ENCODE data around the gene CNP. TPM values are rescaled to one million over a fixed set of nuclear protein-coding genes. Genes with fewer than 3 reads are reported as not detected.

The CNP gene
- polyA plus RNA-seq (2013, experiment 1 of 4): 113 TPM
- polyA plus RNA-seq (2013, experiment 2 of 4): 121 TPM
- 60.9 TPM for polyA plus RNA-seq (2013, experiment 3 of 4)
- 69.8 TPM for polyA plus RNA-seq (2013, experiment 4 of 4)

DNA sequence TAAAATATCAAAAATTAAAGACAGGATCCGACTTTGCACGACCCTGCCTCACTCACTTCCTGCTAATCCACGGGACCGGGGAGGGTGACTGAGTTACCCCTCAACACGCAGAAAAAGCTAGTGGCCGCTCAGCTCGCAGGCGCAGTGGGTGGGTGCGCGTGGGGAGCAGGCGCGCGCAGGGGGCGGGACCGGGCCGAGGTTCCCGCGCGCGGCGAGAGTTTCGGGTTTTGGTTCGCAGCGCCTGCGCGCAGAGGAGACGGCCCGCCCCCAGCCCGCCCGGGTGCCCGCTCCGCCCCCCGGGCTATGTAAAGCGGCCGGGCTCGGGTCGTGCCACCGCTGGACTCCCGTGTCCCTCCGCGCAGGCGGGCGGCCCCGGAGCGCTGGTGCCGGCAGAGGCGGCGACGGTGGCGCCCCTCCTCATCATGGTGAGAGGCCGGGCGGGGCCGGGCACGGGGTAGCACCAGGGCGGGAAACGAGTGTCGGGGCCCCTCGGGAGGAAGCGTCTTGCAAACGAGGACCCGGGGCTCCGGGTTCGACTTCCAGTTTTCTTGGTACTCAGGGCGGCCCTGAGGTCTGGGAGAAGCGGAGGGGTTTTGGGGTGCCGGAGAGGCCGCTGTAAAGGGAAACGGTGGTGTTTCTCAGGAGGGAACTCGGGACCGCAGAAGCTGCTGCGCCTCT lies at the start of gene CNP:
Gene CNP (plus strand): TSS at position 333 of the 678 bp plus-strand sequence. CDS start 90 bp downstream, at position 423.
- H3K4me1 ChIP-seq (ENCODE audit: control insufficient read depth, insufficient read depth, low read length): peaks cover 11% of the 10 kb centered on the region
- no peaks in the 10 kb centered on the region for H3K9me3 ChIP-seq (ENCODE audit: control insufficient read depth, low read length)
- H3K4me3 ChIP-seq (ENCODE audit: insufficient read depth, low read depth, low read length): peak within 1 kb of the TSS; percentile 91
- H3K36me3 ChIP-seq (ENCODE audit: control insufficient read depth, insufficient read depth, low read length): peaks cover 15% of the 10 kb centered on the region
- WGBS, 2 experiments: 0% methylated on average over 71 of the region's 71 CpGs
- H3K27me3 ChIP-seq (ENCODE audit: control insufficient read depth, insufficient read depth, low read length, poor library complexity, severe bottlenecking): no peaks in the 10 kb centered on the region
- peak within 1 kb of the TSS; percentile 62 for H3K27ac ChIP-seq (ENCODE audit: insufficient read depth, low read depth, low read length, poor library complexity, severe bottlenecking)

DNA sequence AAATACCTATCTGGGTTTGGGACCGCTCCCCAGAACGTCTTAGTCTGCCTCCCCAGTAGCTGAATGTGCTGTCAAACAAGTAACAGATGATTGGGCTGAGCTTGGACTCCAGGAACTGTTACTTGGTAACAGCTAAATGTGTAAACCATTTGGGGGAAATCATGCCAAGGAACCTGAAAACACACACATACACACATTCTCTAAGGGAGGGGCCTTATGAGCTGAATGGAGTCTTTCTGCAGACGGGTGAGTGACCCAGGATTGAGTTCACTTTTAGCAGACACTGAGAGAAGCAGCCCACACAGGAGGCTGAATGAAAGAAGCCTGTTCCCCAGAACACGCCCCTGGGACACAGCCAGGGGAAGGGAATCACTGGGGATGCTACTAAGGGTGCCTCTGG lies 49.4 kb upstream of the CNP start:
- peaks cover 36% of the 10 kb centered on the region for H3K4me1 ChIP-seq (ENCODE audit: control insufficient read depth, insufficient read depth, low read length)
- H3K27me3 ChIP-seq (ENCODE audit: control insufficient read depth, insufficient read depth, low read length, poor library complexity, severe bottlenecking): no peaks in the 10 kb centered on the region
- no peaks in the 10 kb centered on the region for H3K9me3 ChIP-seq (ENCODE audit: control insufficient read depth, low read length)
- H3K4me3 ChIP-seq (ENCODE audit: insufficient read depth, low read depth, low read length): peak overlapping the region; percentile 95
- 60 to 62% methylated on average over 4 of the region's 4 CpGs for WGBS, 2 experiments
- H3K27ac ChIP-seq (ENCODE audit: insufficient read depth, low read depth, low read length, poor library complexity, severe bottlenecking): no peak overlapping the region
- peaks cover 9% of the 10 kb centered on the region for H3K36me3 ChIP-seq (ENCODE audit: control insufficient read depth, insufficient read depth, low read length)

DNA sequence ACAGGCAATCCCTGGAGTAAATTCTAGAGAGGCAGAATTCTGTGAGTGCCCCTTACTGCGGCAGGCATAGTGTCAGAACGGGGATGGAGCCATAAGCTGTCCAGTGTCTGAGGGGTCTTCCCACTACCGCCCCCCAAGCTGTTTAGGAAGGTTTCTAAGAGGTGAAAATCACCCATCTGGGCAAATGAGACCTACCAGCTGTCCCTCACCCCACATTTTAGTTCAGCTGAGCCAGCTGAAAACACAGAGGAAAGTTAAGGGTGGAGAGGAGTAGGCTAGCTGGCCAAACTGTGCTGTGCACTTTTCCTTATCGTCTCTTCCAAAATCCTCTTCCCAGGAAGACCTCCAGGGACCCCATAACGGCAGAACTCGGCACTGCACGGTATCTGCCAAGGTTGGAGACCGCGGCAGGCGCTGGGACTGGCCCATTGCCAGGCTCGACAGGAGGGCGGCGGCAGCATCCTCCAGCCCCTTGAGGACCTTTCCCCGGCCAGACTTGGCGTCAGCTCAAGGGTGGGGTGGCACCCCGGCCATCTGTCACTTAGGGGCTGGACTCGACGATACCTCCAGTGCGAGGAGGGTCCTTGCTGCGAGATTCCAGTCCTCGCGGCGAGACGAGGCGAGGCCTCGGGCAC lies 48.8 kb upstream of the CNP start:
- Histone ChIP-seq H3K4me1 (ENCODE audit: control insufficient read depth, insufficient read depth, low read length) (peaks cover 36% of the 10 kb centered on the region), H3K4me3 (ENCODE audit: insufficient read depth, low read depth, low read length) (peak overlapping the region; percentile 95), H3K36me3 (ENCODE audit: control insufficient read depth, insufficient read depth, low read length) (peaks cover 5% of the 10 kb centered on the region), H3K27me3 (ENCODE audit: control insufficient read depth, insufficient read depth, low read length, poor library complexity, severe bottlenecking) (no peaks in the 10 kb centered on the region), H3K27ac (ENCODE audit: insufficient read depth, low read depth, low read length, poor library complexity, severe bottlenecking) (no peak overlapping the region), H3K9me3 (ENCODE audit: control insufficient read depth, low read length) (no peaks in the 10 kb centered on the region)
- WGBS, 2 experiments: 4 to 5% methylated on average over 26 of the region's 26 CpGs

DNA sequence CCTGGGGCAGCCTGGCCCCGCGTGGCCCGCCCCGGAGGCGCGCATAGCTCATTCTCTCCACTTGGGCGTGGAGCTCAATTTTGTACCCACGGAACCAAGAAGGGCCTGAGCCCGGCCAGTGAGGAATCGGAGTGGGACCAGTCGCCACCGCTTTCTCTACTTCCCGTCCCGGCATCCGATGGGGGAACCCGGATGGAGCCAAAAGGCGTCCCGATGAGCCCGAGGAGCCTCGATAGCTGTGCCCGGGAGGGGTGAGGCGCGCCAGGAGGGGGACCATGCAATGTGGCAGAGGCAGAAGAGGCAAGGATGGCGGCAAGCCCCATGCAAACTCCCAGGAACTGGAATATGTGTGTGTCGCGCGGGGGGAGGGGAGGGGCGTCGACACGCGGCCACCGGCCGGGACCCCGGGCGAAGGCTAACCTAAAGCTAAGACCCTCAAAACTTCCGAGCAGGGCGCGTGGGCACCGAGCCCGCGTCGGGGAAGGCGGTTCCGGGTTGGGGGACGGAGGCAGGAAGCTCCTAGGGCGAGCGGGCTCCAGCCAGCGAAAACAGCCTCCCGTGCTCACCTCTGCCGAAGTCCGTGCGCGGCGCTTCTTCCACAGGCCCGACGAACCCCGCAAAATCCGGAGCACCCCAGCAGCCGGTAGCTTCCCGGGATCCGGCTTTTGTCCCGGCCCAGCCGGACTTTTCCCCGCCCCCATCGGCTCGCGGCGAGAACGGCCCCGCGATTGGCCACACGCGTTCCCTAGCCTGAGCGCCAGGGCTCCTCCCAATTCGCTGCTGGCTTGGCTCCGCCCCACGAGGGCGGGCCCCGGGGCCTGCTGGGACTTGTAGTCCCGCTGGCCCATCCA lies 48.1 kb upstream of the CNP start, which contains the start of gene ACLY:
Gene ACLY (minus strand): TSS at position 638 of the 851 bp plus-strand sequence. CDS start 5,078 bp downstream, outside the sequence.
- H3K27ac ChIP-seq (ENCODE audit: insufficient read depth, low read depth, low read length, poor library complexity, severe bottlenecking): peak within 1 kb of the TSS; percentile 91
- H3K9me3 ChIP-seq (ENCODE audit: control insufficient read depth, low read length): no peaks in the 10 kb centered on the region
- 0% methylated on average over 80 of the region's 80 CpGs for WGBS, 2 experiments
- peaks cover 36% of the 10 kb centered on the region for H3K4me1 ChIP-seq (ENCODE audit: control insufficient read depth, insufficient read depth, low read length)
- peak within 1 kb of the TSS; percentile 95 for H3K4me3 ChIP-seq (ENCODE audit: insufficient read depth, low read depth, low read length)
- H3K36me3 ChIP-seq (ENCODE audit: control insufficient read depth, insufficient read depth, low read length): peaks cover 2% of the 10 kb centered on the region
- no peaks in the 10 kb centered on the region for H3K27me3 ChIP-seq (ENCODE audit: control insufficient read depth, insufficient read depth, low read length, poor library complexity, severe bottlenecking)

DNA sequence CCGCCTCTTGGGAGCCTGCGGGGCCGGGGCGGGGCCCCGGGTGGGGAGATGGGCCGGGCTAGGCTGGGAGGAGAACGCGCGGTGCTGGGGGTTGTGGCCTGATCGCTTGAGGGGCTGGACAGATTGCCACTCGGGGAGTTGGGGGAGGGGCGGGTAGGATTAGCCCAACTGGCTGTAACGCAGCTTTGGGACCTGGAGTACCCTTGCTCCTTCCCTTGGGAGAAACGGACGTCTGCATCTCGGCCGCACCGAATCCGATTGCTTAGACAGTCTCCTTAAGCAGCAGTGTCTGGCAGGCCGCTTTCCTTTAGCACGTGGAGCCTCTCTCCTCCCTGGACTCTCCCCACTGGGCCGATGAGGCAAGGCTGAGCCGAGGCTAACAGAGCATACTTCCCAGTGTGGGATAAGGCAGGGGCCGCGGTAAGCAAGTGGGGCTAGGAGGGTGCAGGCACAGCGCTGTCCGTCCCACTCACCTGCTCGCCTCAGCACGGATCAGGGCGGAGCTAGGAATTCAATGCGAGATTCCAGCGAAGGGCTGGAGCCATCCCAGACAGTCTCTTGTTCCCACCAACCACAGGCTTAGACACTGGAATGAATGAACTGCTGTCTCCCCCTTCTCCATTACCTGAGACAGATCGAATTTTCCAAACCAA lies 47.3 kb upstream of the CNP start:
- Histone ChIP-seq H3K4me3 (ENCODE audit: insufficient read depth, low read depth, low read length) (peak overlapping the region; percentile 95), H3K27ac (ENCODE audit: insufficient read depth, low read depth, low read length, poor library complexity, severe bottlenecking) (peak overlapping the region; percentile 91), H3K27me3 (ENCODE audit: control insufficient read depth, insufficient read depth, low read length, poor library complexity, severe bottlenecking) (no peaks in the 10 kb centered on the region), H3K9me3 (ENCODE audit: control insufficient read depth, low read length) (no peaks in the 10 kb centered on the region), H3K4me1 (ENCODE audit: control insufficient read depth, insufficient read depth, low read length) (peaks cover 36% of the 10 kb centered on the region), H3K36me3 (ENCODE audit: control insufficient read depth, insufficient read depth, low read length) (no peaks in the 10 kb centered on the region)
- 1 to 2% methylated on average over 33 of the region's 33 CpGs for WGBS, 2 experiments

DNA sequence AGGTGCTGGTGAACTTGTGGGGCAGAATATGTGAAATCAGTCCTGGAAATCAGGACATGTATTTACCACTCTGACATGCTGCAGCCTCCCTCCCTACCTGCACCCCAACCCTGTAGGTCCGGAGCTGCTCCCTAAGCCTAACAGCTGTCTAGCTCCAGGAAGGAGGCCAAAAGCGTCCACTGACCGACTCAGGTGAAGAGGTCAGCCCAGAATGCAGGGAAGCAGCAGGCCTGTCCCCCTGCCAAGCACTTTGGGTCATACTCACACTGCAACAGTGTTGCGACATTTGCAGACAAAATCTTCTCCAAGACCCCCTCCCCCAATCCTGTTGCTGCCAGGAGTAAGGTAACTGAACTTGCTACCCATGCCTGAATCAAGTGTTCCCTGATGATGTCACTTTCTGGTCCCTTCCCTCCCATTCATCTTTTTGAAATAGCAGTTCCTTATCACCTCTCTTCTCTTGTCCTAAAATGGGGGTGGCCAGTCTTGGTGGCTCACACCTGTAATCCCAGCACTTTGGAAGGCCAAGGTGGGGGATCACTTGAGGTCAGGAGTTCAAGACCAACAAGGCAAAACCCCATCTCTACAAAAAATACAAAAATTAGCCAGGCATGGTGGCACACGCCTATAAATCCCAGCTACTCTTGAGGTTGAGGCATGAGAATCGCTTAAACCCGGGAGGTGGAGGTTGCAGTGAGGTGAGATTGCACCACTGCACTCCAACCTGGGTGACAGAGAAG lies 46.6 kb upstream of the CNP start:
- Histone ChIP-seq H3K36me3 (ENCODE audit: control insufficient read depth, insufficient read depth, low read length) (no peaks in the 10 kb centered on the region), H3K4me1 (ENCODE audit: control insufficient read depth, insufficient read depth, low read length) (peaks cover 29% of the 10 kb centered on the region), H3K27ac (ENCODE audit: insufficient read depth, low read depth, low read length, poor library complexity, severe bottlenecking) (peak overlapping the region; percentile 91), H3K4me3 (ENCODE audit: insufficient read depth, low read depth, low read length) (peak overlapping the region; percentile 95), H3K9me3 (ENCODE audit: control insufficient read depth, low read length) (no peaks in the 10 kb centered on the region), H3K27me3 (ENCODE audit: control insufficient read depth, insufficient read depth, low read length, poor library complexity, severe bottlenecking) (no peaks in the 10 kb centered on the region)
- 74 to 78% methylated on average over 7 of the region's 7 CpGs for WGBS, 2 experiments

DNA sequence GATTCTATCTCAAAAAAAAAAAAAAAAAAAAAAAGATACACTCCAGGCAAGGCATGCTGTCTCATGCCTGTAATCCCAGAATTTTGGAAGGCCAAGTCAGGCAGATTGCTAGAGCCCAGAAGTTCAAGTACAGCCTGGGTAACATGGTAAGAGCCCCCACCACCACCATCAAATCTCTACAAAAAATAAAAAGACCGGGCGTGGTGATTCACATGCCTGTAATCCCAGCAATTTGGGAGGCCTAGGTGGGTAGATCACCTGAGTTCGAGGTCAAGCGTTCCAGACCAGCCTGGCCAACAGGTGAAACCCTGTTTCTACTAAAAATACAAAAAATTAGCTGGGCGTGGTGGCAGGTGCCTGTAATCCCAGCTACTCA lies 46.0 kb upstream of the CNP start:
- WGBS, 2 experiments: 90% methylated on average over 5 of the region's 5 CpGs

DNA sequence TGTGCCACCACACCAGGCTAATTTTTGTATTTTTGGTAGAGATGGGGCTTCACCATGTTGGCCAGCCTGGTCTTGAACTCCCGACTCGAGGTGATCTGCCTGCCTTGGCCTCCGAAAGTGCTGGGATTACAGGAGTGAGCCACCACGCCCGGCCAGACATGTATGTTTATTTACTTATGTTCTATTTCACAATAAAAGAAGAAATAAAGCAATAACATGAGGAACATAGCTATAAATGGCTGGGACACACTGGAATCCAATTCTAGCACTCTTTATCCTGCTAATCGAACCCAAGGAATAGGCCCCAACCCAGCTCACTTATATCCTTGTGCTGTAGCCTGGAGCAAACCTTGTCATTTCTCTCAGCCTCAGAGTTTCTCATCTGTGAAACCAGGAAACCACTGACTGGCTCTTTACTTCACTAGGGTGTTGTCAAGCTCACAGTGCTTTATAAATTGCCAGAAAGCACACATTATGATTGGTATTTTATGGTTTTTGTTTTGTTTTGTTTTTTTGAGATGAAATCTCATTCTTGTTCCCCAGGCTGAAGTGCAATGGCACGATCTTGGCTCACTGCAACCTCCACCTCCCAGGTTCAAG lies 40.5 kb upstream of the CNP start:
- 96 to 98% methylated on average over 7 of the region's 7 CpGs for WGBS, 2 experiments
- Histone ChIP-seq H3K9me3 (ENCODE audit: control insufficient read depth, low read length) (no peaks in the 10 kb centered on the region), H3K27ac (ENCODE audit: insufficient read depth, low read depth, low read length, poor library complexity, severe bottlenecking) (no peak overlapping the region), H3K36me3 (ENCODE audit: control insufficient read depth, insufficient read depth, low read length) (no peaks in the 10 kb centered on the region), H3K4me1 (ENCODE audit: control insufficient read depth, insufficient read depth, low read length) (peaks cover 2% of the 10 kb centered on the region), H3K27me3 (ENCODE audit: control insufficient read depth, insufficient read depth, low read length, poor library complexity, severe bottlenecking) (no peaks in the 10 kb centered on the region), H3K4me3 (ENCODE audit: insufficient read depth, low read depth, low read length) (no peak overlapping the region)

More for the DNA sequence above, 46.0 kb upstream of the CNP start:
- no peaks in the 10 kb centered on the region for H3K27me3 ChIP-seq (ENCODE audit: control insufficient read depth, insufficient read depth, low read length, poor library complexity, severe bottlenecking)
- no peak overlapping the region for H3K4me3 ChIP-seq (ENCODE audit: insufficient read depth, low read depth, low read length)
- peaks cover 24% of the 10 kb centered on the region for H3K4me1 ChIP-seq (ENCODE audit: control insufficient read depth, insufficient read depth, low read length)
- H3K9me3 ChIP-seq (ENCODE audit: control insufficient read depth, low read length): no peaks in the 10 kb centered on the region
- H3K36me3 ChIP-seq (ENCODE audit: control insufficient read depth, insufficient read depth, low read length): no peaks in the 10 kb centered on the region
- H3K27ac ChIP-seq (ENCODE audit: insufficient read depth, low read depth, low read length, poor library complexity, severe bottlenecking): no peak overlapping the region

DNA sequence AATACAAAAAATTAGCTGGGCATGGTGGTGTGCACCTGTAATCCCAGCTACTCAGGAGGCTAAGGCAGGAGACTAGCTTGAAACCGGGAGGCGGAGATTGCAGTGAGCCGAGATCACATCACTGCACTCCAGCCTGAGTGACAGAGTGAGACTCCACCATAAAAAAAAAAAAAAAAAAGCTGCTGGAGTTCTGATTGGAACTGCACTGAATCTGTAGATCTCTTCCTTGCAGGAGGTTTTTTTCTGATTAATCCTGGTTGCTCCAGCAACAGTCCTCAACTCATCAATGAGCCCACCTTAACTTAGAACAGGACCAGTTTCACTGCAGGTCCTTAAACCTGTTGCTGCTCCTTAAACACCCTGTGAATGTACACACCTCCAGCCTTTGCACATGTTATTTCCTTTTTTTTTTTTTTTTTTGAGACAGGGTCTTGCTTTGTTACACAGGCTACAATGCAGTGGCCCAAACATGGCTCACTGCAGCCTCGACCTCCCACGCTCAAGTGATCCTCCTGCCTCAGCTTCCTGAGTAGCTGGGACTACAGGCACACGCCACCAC lies 37.8 kb upstream of the CNP start:
- 77 to 79% methylated on average over 6 of the region's 6 CpGs for WGBS, 2 experiments
- H3K27ac ChIP-seq (ENCODE audit: insufficient read depth, low read depth, low read length, poor library complexity, severe bottlenecking): no peak overlapping the region
- H3K4me1 ChIP-seq (ENCODE audit: control insufficient read depth, insufficient read depth, low read length): peaks cover 6% of the 10 kb centered on the region
- no peaks in the 10 kb centered on the region for H3K36me3 ChIP-seq (ENCODE audit: control insufficient read depth, insufficient read depth, low read length)
- H3K27me3 ChIP-seq (ENCODE audit: control insufficient read depth, insufficient read depth, low read length, poor library complexity, severe bottlenecking): no peaks in the 10 kb centered on the region
- H3K4me3 ChIP-seq (ENCODE audit: insufficient read depth, low read depth, low read length): no peak overlapping the region
- no peaks in the 10 kb centered on the region for H3K9me3 ChIP-seq (ENCODE audit: control insufficient read depth, low read length)
